Measurements from ENCODE around the gene MLH3.
"Not testable (repeated sequence)": the region's sequence is repeated elsewhere in the genome, so short reads cannot be mapped to it uniquely, and the experiment has no call there.

Gene MLH3

GRCh38 chr14:75067765-75068164 lies 16.5 kb upstream of the MLH3 start:
- not testable (repeated sequence) for H3K4me3 ChIP-seq (ENCODE audit: low read depth, low read length); H3K14ac ChIP-seq (ENCODE audit: low read length); H3K27me3 ChIP-seq (ENCODE audit: insufficient read depth, low read length); H3K36me3 ChIP-seq (ENCODE audit: control insufficient read depth in 1 of 2, insufficient read depth in 2 of 2, low read length in 2 of 2); H4K91ac ChIP-seq (ENCODE audit: low read depth, low read length); H2AK5ac ChIP-seq (ENCODE audit: low read length); DNase-seq; H2BK5ac ChIP-seq (ENCODE audit: low read depth, low read length, poor library complexity); H3K79me2 ChIP-seq (ENCODE audit: control insufficient read depth, insufficient read depth, low read length, poor library complexity); H2BK120ac ChIP-seq (ENCODE audit: insufficient read depth, low read length, poor library complexity); H3K4ac ChIP-seq (ENCODE audit: low read depth, low read length); H3K9ac ChIP-seq (ENCODE audit: low read length); H4K12ac ChIP-seq (ENCODE audit: low read depth, low read length); H3K18ac ChIP-seq (ENCODE audit: low read length); H3K9me3 ChIP-seq (ENCODE audit: insufficient read depth, low read depth, low read length); H4K8ac ChIP-seq (ENCODE audit: low read depth, low read length); H2AFZ ChIP-seq (ENCODE audit: insufficient read depth, low read length, poor library complexity); H2BK12ac ChIP-seq (ENCODE audit: low read length); H3K4me2 ChIP-seq (ENCODE audit: low read length); H3K23ac ChIP-seq (ENCODE audit: low read length); H3K27ac ChIP-seq (ENCODE audit: low read depth, low read length)
- no CpG with 5 or more reads among the region's 4 CpGs for WGBS (ENCODE audit: extremely low coverage, insufficient coverage, insufficient read length)
- Histone ChIP-seq H3K4me1 (ENCODE audit: control insufficient read depth in 1 of 2, insufficient read depth in 2 of 2, low read length in 2 of 2) (peaks cover 6 to 15% of the 10 kb centered on the region in 2 experiments), H3K79me1 (ENCODE audit: low read length) (peaks cover 13% of the 10 kb centered on the region)

GRCh38 chr14:75067212-75067611 lies 15.9 kb upstream of the MLH3 start:
- no peaks in the 10 kb centered on the region for H3K9me3 ChIP-seq (ENCODE audit: insufficient read depth, low read depth, low read length)
- no peak overlapping the region for H2BK5ac ChIP-seq (ENCODE audit: low read depth, low read length, poor library complexity)
- H3K4me3 ChIP-seq (ENCODE audit: low read depth, low read length), result no peak overlapping the region
- H3K79me1 ChIP-seq (ENCODE audit: low read length), result peaks cover 13% of the 10 kb centered on the region
- H3K79me2 ChIP-seq (ENCODE audit: control insufficient read depth, insufficient read depth, low read length, poor library complexity), result peaks cover 5% of the 10 kb centered on the region
- no peak overlapping the region for H3K4me2 ChIP-seq (ENCODE audit: low read length)
- H4K8ac ChIP-seq (ENCODE audit: low read depth, low read length), result no peak overlapping the region
- H3K23ac ChIP-seq (ENCODE audit: low read length), result no peak overlapping the region
- no peak overlapping the region for H4K91ac ChIP-seq (ENCODE audit: low read depth, low read length)
- no peaks in the 10 kb centered on the region for H3K27me3 ChIP-seq (ENCODE audit: insufficient read depth, low read length)
- no CpG with 5 or more reads among the region's 1 CpG for WGBS (ENCODE audit: extremely low coverage, insufficient coverage, insufficient read length)
- H3K14ac ChIP-seq (ENCODE audit: low read length), result no peak overlapping the region
- no peak overlapping the region for H4K12ac ChIP-seq (ENCODE audit: low read depth, low read length)
- H3K4me1 ChIP-seq (ENCODE audit: control insufficient read depth in 1 of 2, insufficient read depth in 2 of 2, low read length in 2 of 2), result peaks cover 6 to 15% of the 10 kb centered on the region in 2 experiments
- no peak overlapping the region for H3K4ac ChIP-seq (ENCODE audit: low read depth, low read length)
- H2BK120ac ChIP-seq (ENCODE audit: insufficient read depth, low read length, poor library complexity), result no peak overlapping the region
- no peak overlapping the region for H3K27ac ChIP-seq (ENCODE audit: low read depth, low read length)
- H3K9ac ChIP-seq (ENCODE audit: low read length), result no peak overlapping the region
- no peak overlapping the region for H2AFZ ChIP-seq (ENCODE audit: insufficient read depth, low read length, poor library complexity)
- H3K36me3 ChIP-seq (ENCODE audit: control insufficient read depth in 1 of 2, insufficient read depth in 2 of 2, low read length in 2 of 2), result no peaks in the 10 kb centered on the region
- H2AK5ac ChIP-seq (ENCODE audit: low read length), result no peak overlapping the region
- H3K18ac ChIP-seq (ENCODE audit: low read length), result no peak overlapping the region
- DNase-seq, result no peak
- no peak overlapping the region for H2BK12ac ChIP-seq (ENCODE audit: low read length)

- H2AK5ac ChIP-seq (ENCODE audit: low read length), result no peak overlapping the region
- no peaks in the 10 kb centered on the region for H3K27me3 ChIP-seq (ENCODE audit: insufficient read depth, low read length)
- no peaks in the 10 kb centered on the region for H3K9me3 ChIP-seq (ENCODE audit: insufficient read depth, low read depth, low read length)
- no peak overlapping the region for H4K8ac ChIP-seq (ENCODE audit: low read depth, low read length)
- no peak overlapping the region for H4K12ac ChIP-seq (ENCODE audit: low read depth, low read length)
- H3K4me1 ChIP-seq (ENCODE audit: control insufficient read depth in 1 of 2, insufficient read depth in 2 of 2, low read length in 2 of 2), result peaks cover 6 to 15% of the 10 kb centered on the region in 2 experiments
- no peak overlapping the region for H4K91ac ChIP-seq (ENCODE audit: low read depth, low read length)
- peaks cover 13% of the 10 kb centered on the region for H3K79me1 ChIP-seq (ENCODE audit: low read length)
- no peak overlapping the region for H2AFZ ChIP-seq (ENCODE audit: insufficient read depth, low read length, poor library complexity)
- H3K36me3 ChIP-seq (ENCODE audit: control insufficient read depth in 1 of 2, insufficient read depth in 2 of 2, low read length in 2 of 2), result no peaks in the 10 kb centered on the region
- H3K27ac ChIP-seq (ENCODE audit: low read depth, low read length), result no peak overlapping the region
- no peak overlapping the region for H3K18ac ChIP-seq (ENCODE audit: low read length)
- H3K9ac ChIP-seq (ENCODE audit: low read length), result no peak overlapping the region
- H3K4me2 ChIP-seq (ENCODE audit: low read length), result no peak overlapping the region
- H3K23ac ChIP-seq (ENCODE audit: low read length), result no peak overlapping the region
- H3K14ac ChIP-seq (ENCODE audit: low read length), result no peak overlapping the region
- H3K4me3 ChIP-seq (ENCODE audit: low read depth, low read length), result no peak overlapping the region
- no CpG with 5 or more reads among the region's 3 CpGs for WGBS (ENCODE audit: extremely low coverage, insufficient coverage, insufficient read length)
- no peak for DNase-seq
- peaks cover 5% of the 10 kb centered on the region for H3K79me2 ChIP-seq (ENCODE audit: control insufficient read depth, insufficient read depth, low read length, poor library complexity)
- H3K4ac ChIP-seq (ENCODE audit: low read depth, low read length), result no peak overlapping the region
- H2BK120ac ChIP-seq (ENCODE audit: insufficient read depth, low read length, poor library complexity), result no peak overlapping the region
- H2BK12ac ChIP-seq (ENCODE audit: low read length), result no peak overlapping the region
- no peak overlapping the region for H2BK5ac ChIP-seq (ENCODE audit: low read depth, low read length, poor library complexity)
Measured at GRCh38 chr14:75066691-75067090, 15.4 kb upstream of the MLH3 start.

GRCh38 chr14:75064205-75064567 lies 12.9 kb upstream of the MLH3 start:
- no peaks in the 10 kb centered on the region for H3K9me3 ChIP-seq (ENCODE audit: insufficient read depth, low read depth, low read length)
- no peak overlapping the region for H4K8ac ChIP-seq (ENCODE audit: low read depth, low read length)
- peak overlapping the region; percentile 82 for H3K4me2 ChIP-seq (ENCODE audit: low read length)
- WGBS (ENCODE audit: extremely low coverage, insufficient coverage, insufficient read length), result no CpG with 5 or more reads among the region's 8 CpGs
- no peak overlapping the region for H2BK12ac ChIP-seq (ENCODE audit: low read length)
- H3K9ac ChIP-seq (ENCODE audit: low read length), result no peak overlapping the region
- H3K18ac ChIP-seq (ENCODE audit: low read length), result no peak overlapping the region
- peaks cover 9% of the 10 kb centered on the region for H3K79me1 ChIP-seq (ENCODE audit: low read length)
- no peak overlapping the region for H3K14ac ChIP-seq (ENCODE audit: low read length)
- H3K27ac ChIP-seq (ENCODE audit: low read depth, low read length), result no peak overlapping the region
- no peak overlapping the region for H4K91ac ChIP-seq (ENCODE audit: low read depth, low read length)
- no peak overlapping the region for H2AK5ac ChIP-seq (ENCODE audit: low read length)
- H3K27me3 ChIP-seq (ENCODE audit: insufficient read depth, low read length), result no peaks in the 10 kb centered on the region
- H2BK5ac ChIP-seq (ENCODE audit: low read depth, low read length, poor library complexity), result no peak overlapping the region
- H2BK120ac ChIP-seq (ENCODE audit: insufficient read depth, low read length, poor library complexity), result no peak overlapping the region
- no peak overlapping the region for H3K4me3 ChIP-seq (ENCODE audit: low read depth, low read length)
- peaks cover 5% of the 10 kb centered on the region for H3K79me2 ChIP-seq (ENCODE audit: control insufficient read depth, insufficient read depth, low read length, poor library complexity)
- no peak overlapping the region for H4K12ac ChIP-seq (ENCODE audit: low read depth, low read length)
- DNase-seq, result no peak
- no peak overlapping the region for H3K23ac ChIP-seq (ENCODE audit: low read length)
- peaks cover 0 to 7% of the 10 kb centered on the region in 2 experiments for H3K4me1 ChIP-seq (ENCODE audit: control insufficient read depth in 1 of 2, insufficient read depth in 2 of 2, low read length in 2 of 2)
- peak overlapping the region; percentile 65 for H2AFZ ChIP-seq (ENCODE audit: insufficient read depth, low read length, poor library complexity)
- H3K4ac ChIP-seq (ENCODE audit: low read depth, low read length), result no peak overlapping the region
- H3K36me3 ChIP-seq (ENCODE audit: control insufficient read depth in 1 of 2, insufficient read depth in 2 of 2, low read length in 2 of 2), result no peaks in the 10 kb centered on the region
